NCI-H1694 (cell line): ENCODE data around the gene TGOLN2.
"Not testable (repeated sequence)": the region's sequence is repeated elsewhere in the genome, so short reads cannot be mapped to it uniquely, and the experiment has no call there.

Source experiments
- DNase-seq: peaks from one replicate; lab custom pipeline; 2025; lab: John Stamatoyannopoulos, UW

The TGOLN2 gene

DNA sequence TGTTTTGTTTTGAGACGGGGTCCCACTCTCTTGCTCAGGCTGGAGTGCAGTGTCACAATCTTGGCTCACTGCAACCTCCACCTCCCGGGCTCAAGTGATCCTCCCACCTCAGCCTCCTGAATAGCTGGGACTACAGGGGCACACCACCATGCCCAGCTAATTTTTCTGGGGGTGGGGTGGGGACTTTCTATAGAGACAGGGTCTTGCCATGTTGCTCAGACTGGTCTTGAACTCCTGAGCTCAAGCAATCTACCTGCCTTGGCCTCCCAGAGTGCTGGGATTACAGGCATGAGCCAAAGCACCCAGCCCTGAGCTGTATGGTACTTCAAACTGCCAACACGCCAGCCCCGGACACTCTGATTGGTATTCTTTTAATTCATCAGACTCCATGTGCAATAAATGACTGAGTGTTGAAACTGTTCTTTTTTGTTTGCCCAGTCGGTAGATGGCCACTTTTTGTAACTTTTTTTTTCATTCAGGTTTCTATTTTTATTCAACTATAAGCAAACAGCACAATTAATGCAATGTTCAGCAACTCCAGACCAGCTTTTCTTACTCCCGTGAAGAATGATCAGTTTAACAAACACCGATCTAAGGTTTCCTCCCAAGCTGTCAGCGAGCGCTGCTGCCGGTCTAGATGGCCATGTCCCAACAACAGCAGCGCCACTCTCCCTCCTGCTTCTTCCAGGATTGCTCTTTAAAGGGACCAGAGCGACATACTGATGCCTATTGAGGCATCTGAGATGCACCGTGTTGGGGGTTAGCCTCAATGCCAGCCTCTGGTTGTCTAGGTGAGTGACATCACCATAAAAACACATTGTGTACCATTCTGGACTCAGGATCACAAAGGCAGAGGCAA is 12.5 kb upstream of the TGOLN2 start:
- no peak for DNase-seq

DNA sequence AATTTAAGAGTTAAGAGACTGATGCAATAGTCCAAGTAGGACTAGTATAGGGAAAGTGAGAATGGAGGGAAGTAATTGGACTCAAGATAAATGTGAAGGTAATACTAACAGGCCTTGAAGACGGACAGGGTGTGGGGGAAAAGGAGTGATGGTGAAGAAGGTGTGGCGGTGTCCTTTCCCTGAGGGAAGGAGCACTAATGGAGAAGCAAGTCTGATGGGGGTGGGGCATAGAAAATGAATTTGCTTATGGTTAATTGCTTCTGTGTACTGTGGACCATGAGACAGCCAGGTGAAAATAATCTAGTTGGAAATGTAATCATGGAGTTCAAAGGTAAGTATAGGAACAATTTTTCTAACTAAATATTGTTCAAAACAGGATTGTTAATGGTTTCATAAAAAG is 7.1 kb upstream of the TGOLN2 start:
- no peak for DNase-seq

DNA sequence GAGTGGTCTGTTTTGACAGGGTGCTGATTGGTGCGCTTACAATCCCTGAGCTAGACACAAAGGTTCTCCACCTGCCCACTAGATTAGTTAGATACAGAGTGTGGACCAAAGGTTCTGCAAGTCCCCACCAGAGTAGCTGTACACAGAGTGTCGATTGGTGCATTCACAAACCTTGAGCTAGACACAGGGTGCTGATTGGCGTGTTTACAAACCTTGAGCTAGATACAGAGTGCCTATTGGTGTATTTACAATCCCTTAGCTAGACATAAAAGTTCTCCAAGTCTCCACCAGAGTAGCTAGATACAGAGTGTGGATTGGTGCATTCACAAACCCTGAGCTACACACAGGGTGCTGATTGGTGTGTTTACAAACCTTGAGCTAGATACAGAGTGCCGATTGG is 6.1 kb upstream of the TGOLN2 start:
- DNase-seq: not testable (repeated sequence)

DNA sequence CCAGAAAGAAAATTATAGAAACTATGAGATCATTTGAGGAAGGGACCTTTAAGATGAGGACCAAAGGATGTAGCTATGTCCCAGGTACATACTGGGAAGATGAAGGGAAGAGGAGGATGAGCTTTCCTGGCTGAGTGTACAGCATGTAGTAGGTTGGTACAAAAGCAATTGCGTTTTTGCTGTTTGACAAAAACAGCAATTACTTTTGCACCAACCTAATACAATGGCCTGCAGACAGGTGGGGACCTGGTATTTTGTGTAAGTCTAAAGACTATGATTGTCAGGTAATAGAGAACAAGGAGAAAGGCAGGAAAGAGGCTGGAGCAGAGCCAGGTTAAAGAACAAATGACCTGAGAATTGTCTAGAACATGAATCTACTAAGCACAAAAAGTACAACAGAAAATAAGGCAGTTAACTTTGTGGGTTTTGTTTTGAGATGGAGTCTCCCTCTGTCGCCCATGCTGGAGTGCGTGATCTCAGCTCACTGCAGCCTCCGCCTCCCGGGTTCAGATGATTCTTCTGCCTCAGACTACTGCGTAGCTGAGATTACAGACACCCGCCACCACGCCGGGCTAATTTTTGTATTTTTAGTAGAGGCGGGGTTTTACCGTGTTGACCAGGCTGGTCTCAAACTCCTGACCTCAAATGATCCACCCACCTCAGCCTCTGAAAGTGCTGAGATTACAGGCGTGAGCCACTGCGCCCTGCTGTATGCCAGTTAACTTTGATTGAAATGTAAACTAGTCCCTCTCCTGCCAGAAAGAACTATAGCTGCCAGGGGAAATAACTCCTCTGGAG is 3.2 kb upstream of the TGOLN2 start:
- no peak for DNase-seq

DNA sequence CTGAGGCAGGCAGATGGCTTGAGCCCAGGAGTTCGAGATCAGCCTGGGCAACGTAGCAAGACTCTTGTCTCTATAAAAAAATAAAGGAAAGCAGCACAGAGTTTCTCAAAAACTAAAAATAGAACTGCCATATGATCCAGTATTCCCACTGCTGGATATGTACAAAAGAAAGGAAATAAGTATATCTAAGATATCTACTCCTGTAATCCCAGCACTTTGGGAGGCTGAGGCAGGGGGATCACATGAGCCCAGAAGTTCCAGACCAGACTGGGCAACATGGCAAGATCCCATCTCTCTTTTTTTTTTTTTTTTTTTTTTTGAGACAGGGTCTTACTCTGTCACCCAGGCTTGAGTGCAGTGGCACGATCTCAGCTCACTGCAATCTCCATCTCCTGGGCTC is 1.9 kb upstream of the TGOLN2 start:
- DNase-seq: not testable (repeated sequence)

DNA sequence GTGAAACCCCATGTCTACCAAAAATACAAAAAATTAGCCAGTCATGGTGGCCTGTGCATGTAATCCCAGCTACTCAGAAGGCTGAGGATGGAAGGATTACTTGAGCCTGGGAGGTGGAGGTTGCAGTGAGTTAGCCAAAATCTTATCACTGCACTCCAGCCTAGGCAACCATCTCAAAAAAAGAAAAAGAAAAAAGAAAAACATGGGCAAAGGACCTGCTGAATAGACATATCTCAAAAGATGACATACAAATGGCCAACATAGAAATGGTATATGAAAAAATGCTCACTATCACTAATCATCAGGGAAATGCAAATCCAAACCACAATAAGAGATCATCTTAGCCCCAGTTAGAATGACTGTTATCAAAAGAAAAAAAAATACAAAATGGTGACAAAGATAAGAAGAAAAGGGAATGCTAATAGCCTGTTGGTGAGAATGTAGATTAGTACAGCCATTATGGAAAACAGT is 1.4 kb upstream of the TGOLN2 start:
- no peak for DNase-seq

DNA sequence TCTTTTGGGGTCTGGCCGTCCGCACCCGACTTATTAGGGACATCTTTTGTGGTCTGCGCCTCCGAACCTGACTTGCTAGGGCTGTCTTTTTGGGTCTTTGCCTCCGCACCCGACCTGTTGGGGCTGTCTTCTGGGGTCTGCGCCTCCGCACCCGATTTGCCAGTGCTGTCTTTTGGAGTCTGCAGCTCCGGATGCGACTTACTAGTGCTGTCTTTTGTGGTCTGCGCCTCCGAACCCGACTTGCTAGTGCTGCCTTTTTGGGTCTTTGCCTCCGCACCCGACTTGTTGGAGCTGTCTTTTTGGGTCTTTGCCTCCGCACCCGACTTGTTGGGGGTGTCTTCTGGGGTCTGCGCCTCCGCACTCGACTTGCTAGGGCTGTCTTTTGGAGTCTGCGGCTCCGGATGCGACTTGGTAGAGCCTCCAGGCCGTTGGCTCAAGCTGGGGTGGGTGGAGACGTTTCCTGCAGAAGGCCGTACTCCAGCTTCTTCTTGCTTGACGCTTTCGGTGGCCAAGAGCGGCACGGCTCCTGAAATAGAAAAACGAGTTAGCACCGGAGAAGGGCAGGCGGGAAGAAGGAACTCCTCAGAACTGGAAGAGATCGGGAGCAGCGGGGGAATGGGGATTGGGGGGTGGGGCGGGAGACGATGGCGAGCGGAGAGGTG is 498 bp downstream of the TGOLN2 start:
- DNase-seq: no peak

DNA sequence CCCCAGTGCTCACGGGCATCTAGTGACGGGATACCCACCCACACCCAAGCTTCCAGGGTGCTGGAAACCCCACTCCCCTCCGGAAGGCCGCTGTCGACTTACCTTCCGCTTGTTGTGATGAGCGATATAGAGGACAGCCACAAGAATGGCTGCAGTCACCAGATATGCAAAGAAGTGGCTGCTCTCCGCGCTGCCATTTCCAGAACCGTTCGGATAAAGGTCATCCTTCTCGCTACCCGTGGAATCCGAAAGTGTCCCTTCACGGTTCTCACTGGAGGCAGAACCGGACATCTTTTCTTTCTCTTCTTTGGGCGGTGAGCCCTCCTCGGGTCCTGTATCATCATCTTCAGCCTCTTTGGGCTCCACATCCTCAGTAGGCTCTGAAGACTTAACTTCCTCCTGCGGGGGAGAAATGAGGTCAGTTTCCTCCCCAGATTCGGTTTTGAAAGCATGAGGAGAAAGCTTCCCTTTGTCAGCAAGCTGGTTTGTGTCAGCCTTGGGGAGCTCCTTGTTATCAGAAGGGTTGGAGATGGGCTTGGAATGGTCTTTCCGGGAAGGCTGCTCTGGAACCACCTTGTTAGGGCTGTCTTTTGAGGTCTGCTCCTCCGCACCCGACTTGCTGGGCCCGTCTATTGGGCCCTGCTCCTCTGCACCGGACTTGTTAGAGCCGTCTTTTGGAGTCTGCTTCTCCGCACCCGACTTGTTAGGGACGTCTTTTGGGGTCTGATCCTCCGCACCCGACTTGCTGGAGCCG is 1.2 kb downstream of the TGOLN2 start:
- no peak for DNase-seq

DNA sequence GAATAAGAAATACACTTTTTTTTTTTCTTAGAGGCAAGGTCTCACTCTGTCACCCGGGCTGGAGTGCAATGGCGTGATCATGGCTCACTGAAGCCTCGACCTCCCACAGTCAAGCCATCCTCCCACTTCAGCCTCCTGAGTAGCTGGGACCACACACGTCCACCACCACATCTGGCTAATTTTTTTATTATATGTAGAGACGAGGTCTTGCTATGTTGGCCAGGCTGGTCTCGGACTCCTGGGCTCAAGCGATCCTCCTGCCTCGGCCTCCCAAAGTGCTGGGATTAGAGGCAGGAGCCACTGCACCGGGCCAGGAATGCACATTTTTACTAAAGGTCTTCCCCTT is 2.4 kb downstream of the TGOLN2 start:
- no peak for DNase-seq

DNA sequence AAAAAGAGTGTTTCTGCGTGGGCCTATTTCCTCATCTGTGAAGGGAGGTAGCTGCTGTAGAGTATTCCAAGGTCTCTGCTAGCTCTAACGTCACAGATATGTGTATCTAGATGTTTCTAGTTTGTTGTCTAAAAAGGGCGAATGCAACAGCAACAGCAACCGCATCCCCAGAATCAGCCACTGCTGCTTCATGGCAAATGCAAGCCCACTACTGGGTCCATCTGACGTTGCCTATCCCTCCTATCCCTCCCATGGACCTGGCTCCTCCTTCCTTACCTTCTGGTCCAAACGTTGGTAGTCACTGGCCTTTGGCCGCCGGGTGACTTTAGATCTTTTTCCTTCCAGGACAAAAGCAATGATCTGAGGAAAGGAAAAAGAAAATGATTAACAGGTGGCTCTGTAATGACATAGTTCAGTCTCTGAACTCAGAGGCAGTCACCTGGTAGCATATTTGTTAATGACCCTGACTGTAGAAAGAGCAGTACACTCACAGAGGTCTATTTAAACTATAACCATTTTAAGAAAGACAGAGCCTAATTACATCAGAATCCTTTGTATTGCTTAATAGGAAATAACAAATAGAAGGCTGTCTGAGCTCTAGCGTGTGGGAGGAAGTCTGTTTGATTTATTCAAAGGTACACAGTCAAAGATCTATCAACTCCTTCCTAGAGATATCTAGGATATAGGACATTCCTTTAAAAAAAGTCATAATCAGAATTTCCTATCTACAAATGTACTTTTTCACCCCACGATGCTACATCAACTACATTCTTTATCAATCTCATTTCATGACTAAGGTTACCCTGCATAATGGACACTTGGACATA is 2.9 kb downstream of the TGOLN2 start:
- no peak for DNase-seq

DNA sequence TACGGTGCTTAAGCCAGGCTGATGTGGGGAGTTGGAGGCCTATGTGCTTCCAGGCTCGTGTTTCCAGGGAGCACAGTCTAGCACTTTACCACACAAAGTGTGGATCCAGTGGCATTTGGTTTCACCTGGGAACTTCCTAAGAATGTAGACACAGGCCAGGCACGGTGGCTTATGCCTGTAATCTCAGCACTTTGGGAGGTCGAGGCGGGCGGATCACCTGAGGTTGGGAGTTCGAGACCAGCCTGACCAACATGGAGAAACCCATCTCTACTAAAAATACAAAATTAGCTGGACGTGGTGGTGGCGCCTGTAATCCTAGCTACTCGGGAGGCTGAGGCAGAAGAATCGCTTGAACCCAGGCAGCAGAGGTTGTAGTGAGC is 3.8 kb downstream of the TGOLN2 start:
- DNase-seq: not testable (repeated sequence)

DNA sequence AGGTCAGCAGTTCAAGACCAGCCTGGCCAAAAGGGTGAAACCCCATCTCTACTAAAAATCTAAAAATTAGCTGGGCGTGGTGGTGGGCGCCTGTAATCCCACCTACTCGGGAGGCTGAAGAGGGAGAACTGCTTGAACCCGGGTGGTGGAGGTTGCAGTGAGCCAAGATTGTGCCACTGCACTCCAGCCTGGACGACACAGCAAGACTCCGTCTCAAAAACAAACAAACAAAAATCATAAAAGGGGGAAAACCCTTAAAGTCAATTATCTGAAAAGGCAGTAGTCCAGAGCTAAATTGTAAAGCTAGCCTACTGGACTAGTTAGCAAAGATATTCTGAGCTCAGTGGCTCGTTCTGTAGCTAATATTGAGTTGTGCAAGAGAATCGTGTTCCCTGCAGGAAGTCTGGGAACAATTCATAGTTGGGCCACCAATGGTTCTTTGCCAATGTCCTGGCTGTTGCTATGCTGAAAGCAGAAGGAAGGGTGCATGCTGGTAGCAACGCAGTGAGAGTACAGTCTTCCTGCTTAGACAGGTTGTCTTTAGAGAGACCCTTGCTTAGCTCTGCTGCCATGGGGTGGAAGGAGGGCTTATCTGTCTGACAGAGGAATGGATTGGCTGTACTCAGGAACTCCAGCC is 4.3 kb downstream of the TGOLN2 start:
- DNase-seq: no peak

DNA sequence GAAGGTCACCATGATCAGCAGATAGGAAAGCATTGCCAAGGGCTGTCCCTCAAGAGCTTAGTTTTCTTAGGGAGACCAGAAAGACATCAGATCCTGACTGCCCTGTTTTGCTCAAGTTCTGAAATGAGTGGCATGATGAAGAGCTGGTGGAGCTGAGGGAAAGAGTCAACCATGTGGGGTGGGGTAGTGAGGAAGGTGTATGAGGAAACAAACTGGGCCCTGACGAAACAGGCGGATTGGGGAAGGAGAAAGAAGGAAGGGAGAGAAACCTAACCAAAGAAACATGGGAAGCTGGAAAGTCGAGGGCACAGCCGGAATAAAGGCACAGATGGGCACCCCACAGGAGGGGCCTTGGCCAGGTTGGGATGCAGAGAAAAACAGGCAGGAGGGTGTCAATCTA is 8.0 kb downstream of the TGOLN2 start:
- no peak for DNase-seq

DNA sequence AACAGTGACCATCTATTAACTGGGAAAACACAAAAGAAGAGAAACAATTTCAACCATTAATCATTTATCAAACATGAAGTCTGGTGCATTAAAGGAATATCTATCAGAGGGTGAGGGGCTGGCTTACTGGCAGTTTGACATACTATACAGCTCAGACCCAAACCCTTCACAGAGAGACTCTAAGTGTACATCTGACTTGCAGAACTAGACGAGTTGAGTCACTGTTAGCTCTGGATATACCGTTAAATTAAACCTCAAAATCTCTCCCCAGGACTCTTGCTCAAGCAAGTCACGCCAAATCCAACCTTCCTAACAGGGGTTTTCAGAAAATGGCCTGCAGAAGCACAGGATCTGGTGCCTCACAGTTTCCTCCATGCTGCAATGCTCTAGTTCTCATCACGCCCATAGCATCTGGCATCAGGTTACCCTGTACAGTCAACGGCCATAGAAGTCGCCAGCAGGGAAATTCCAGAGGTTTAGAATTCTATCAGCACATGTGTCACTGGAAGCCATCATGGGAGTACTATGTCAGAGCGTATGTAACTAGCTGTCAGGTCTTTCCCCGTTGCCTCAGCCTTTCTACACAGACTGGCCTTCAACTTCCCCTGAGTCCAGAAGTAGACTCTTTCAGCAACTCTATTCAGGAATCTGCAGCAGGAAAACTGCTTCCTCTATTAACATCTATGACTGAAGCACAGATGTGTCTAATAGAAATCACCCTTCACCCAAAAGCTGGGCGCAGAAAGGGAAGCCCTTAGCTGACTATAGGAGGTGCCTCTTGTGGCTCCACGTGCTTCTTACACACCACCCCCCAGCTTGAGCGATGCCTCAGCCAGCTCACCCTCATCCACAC is 9.3 kb downstream of the TGOLN2 start:
- no peak for DNase-seq

DNA sequence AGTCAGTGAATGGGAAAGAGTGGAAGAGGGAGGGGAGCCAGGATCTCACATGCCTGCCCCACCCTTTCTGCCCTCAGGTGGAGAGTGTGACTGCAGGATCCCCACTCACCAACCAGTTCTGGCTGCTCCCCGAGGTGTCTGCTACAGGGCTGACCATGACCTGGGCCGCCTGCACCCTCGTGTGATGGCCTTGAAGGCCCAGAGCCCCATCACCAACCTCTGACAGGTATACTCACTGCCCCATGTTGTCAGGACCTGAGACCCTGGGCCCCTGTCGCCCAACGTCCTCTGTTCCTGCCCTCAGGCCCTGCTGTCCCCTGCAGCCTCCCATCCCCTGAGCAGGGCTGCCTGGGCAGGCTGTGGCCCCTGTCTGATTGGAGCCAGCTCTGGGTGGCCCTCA is 11.9 kb downstream of the TGOLN2 start:
- not testable (repeated sequence) for DNase-seq

DNA sequence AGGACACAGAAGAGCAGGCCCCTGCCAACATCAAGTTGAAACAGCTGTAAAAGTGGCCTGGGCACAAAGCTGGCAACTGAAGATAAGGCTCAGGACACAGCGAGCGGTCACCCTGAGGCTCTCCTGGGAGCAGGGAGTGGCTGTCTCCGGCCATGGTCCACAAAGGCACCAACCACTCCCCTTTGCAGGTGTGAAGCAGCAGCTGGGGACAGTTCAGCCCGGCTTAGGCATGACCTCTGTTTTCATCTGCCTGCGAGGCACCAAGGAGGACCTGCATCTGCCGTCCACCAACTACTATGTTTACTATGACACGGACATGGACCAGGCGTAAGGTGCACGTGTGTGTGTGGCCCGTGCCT is 12.9 kb downstream of the TGOLN2 start:
- no peak for DNase-seq

DNA sequence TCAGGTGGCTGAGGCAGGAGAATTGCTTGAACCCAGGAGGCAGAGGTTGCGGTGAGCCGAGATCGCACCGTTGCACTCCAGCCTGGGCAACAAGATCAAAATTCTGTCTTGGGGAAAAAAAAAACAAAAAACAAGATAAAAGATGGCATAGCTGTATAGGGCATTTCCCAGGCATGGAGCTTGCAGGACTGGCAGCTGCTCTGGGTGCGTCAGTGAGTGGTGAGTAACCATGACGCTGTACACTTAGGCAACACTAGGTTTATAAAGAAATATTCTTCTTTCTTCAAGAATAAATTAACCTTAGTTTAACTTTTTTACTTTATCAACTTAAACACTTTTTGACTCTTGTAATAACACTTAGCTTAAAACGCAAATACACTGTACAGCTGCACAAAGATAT is 15.4 kb downstream of the TGOLN2 start:
- DNase-seq: no peak

DNA sequence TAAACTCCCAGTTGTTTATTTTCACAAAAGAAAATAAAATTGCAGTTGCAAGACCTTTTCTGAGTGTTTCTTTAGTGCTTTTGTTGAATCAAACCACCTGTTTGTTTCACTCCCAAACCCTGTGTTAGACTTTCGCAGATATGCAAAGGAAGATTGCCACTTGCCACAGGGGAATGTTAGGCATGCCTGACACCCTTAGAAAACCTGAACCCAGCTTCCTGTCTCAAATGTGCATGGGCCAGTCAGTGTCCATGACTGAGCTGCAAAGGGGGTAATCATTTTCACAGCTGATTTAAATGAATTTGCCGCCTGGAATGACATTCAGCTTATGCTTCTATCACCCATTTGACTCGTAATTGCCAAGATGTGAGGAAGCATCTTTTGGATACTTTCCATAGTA is 17.5 kb downstream of the TGOLN2 start:
- DNase-seq: no peak

DNA sequence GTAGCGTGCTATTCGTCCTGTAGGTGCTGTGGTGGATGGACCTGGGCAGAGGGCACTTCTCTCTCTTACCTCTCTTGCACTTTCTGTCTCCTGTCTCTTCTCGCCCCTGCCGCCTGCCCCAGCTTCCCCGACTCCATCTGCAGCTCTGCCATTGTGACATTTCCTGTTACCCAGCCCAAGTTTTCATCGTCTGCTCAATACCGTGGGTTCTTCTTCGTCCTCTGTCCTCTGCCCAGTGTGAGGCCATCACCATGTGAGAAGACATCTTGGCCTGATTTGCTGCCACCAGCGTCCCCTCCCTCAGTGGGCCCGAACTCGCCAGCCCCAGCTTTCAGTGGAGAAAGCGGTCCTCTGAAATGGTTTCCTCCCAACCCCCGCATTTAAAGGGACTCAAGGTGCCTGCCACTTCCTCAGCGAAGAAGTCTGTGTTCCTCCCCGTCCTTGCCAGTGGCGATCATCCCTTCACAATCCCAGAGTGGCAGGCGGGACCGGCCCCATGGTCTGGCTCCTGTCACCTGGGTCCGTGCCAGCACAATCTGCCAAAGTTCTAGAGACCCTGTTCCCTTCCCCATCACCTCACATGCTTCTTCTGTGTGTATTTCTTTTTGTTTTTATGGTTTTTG is 18.0 kb downstream of the TGOLN2 start:
- DNase-seq: no peak
